Medulla oblongata (tissue), 1 donor: ENCODE data around the gene CD40.
A peak's percentile ranks its signal among the peaks of the same experiment; 100 is the strongest.

Source experiments
- DNase-seq: peaks from one replicate; pipeline ENCODE4 v3.0.0-alpha.2; 2015; ENCODE audit errors: extremely low spot score

CD40 gene

GRCh38 chr20:46148313-46149208, 30.4 kb downstream of the CD40 start:
- no peak for DNase-seq

DNA sequence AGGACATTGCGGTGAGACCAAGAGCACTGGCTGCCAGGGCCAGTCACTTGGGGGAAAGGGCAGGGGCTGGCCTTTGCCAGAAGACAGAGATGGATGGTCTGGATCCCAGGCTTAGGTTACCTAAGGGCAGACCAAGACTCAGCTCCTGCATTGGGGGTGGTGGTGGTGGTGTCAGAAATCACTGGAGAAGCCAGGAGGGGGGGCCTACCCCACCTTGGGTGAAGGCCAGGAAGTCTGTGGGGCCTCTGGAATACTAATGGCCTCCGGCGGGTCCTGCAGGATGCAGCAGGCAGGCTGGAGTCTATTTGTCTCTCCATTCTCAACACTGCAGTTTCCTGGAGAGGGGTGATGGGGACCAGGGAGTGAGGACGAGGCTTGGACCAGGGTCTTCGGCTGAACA, 32.8 kb downstream of the CD40 start:
- DNase-seq, result peak; percentile 69

GRCh38 chr20:46151936-46152335, 33.8 kb downstream of the CD40 start:
- DNase-seq, result no peak

DNA sequence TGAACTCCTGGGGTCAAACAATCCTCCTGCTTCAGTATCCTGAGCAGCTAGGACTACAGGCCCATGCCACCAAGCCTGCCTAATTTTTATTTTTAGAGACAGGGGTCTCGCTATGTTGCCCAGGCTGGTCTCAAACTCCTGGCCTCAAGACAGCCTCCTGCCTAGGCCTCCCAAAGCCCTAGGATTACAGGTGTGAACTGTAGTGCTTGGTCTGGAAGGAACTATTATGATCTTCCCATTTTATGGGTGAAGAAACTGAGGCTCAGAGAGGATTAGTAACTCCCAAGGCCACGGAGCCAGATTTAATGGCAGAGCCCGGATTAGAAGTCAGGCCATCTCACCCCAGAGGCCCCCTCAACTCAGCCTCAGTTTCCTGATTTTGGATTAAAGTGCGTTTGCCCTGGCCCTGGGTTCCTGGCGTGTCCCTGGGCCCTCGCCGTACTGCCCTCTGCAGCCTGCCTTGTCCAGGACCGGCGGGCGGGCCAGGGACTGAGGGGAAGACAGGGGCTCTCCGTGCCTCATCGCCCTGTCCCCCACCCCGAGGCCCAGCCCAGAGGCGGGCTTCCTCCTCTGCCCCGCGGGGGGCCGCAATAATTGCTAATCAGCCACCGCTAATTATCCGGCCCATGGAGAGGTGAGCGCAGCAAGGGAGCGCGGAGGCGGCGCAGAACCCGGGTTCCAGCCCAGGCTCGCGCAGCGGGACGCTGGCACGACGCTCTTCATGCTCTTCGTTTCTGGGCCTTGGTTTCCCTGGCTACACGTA, 34.9 kb downstream of the CD40 start:
- no peak for DNase-seq

DNA sequence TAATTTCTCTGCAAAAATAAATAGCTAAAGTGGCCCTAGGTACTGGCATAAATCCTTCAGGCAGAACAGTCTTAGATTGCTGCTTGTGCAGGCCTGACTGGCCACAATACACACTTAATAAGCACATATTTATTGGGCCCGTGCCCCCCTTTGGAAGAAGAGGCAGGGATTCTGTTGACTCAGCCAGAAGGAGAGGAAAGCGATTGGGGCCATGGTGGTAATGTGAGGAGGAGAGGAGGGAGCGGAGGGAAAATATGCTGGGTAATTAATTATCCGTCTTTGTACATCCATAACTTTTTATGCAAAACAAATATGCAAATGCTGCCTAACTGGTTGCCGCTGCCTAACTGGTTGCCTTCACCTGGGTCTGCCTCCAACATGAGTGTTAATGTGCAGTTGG, 36.2 kb downstream of the CD40 start:
- no peak for DNase-seq

GRCh38 chr20:46154796-46155195, 36.7 kb downstream of the CD40 start:
- no peak for DNase-seq

DNA sequence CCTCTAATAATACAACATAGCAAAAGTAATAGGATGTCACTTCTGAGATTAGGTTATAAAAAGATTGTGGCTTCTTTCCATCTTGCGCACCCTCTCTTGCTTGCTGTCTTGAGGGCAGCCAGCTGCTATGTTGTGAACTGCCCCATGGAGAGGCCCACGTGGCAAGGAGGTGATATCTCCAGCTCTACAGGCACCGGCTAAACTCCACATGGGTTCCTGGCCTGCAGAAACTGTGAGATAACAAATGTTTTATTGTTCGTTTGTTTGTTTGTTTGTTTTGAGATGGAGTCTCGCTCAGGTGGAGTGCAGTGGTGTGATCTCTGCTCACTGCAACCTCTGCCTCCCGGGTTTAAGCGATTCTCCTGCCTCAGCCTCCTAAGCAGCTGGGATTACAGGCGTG, 38.0 kb downstream of the CD40 start:
- DNase-seq, result no peak

DNA sequence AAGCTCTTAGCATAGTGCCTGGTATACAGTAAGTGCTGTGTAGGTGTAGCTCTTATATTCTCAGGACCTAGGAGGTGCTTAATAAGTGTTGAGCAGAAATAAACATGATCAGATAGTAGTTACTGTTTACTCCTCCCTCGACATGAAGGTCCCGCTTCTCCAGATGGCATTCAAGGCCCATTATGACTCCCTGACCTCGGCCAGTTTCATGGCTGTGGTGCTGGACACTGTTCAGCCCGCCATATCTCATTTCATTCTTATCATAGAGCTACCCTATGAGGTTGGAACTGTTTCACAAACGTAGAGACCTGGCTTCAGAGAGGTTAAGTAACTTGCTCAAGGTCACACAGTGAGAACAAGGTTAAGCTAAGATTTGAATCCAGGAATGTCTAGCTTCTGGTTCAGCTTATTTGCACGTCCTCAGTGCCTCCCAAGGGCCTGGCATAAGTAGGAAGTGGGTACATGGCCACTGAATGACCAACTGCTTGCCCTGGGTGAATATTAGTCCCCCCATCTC, 39.0 kb downstream of the CD40 start:
- no peak for DNase-seq

GRCh38 chr20:46157625-46158024, 39.5 kb downstream of the CD40 start:
- no peak for DNase-seq

- no peak for DNase-seq
These were observed 40.4 kb downstream of the CD40 start for GRCh38 chr20:46158476-46158987.

- no peak for DNase-seq
These were observed 41.2 kb downstream of the CD40 start for GRCh38 chr20:46159101-46159897.

- DNase-seq, result no peak
These were observed 42.5 kb downstream of the CD40 start for GRCh38 chr20:46160661-46161060.

GRCh38 chr20:46161921-46162320, 43.8 kb downstream of the CD40 start:
- DNase-seq, result no peak

- DNase-seq, result no peak
These were observed 46.1 kb downstream of the CD40 start for GRCh38 chr20:46164254-46164653.

DNA sequence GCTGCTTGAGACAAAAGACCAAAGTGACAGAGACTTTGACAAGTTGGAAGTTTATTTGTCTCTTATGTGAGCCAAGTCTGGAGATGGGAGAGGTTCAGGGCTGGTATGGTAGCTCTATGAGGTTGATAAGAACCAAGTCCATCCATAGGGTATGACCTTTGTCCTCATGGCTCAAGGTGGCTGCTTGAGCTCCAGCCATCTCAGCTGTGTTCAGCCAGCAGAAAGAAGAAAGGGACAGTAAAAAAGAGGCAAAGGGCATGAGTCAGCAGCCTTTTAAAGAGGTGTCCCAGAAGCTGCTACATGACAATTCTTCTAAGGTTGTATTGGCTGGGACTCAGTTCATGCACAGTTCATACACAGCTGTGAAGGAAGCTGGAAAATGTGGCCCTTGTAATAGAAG, 49.0 kb downstream of the CD40 start:
- no peak for DNase-seq

- no peak for DNase-seq
These were observed 50.3 kb downstream of the CD40 start for GRCh38 chr20:46168438-46168837.

DNA sequence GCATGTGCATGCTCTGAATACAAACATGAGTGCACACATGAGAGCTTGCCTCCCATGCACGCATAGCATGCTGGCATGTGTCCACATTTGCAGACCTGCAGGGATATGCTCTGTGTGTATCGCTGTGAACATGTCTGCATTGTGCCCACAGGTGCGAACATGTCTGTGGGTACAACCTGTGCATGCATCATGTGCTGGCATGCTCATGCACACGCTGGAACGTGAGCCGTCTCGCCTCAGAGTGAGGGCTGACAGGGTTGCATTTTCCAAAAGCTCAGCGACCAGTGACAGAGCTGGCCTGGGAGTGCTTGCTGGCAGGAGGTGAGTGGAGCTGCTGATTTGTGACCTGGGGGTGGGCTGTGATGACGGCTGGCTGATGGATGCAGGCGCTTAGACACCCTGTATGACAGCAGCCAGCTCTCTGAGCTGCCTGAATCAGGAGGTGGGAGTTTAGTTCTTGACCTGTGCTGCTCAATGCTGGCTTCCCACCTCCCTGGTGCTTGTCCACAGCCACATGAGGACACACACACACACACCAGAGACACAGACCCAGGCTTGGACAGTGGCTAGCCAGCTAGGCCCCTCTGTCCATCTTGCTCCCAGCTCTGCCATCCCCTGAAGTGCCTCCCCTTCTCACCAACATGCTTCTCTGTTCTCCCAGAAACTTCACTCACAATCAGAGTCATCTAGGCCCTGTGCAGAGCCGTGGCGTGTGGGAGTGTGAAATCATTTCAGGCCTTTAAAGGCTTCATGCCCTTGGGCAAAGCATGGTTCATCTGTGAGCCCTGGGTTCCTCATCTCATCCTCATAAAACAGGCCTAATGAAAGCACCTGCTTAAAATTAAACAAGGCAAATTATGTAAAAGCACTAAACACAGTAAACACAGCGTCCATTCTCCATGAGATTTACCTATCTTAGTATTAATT, 51.4 kb downstream of the CD40 start:
- DNase-seq, result no peak

- no peak for DNase-seq
These were observed 53.4 kb downstream of the CD40 start for GRCh38 chr20:46171476-46171875.

GRCh38 chr20:46171909-46172308, 53.8 kb downstream of the CD40 start:
- no peak for DNase-seq

DNA sequence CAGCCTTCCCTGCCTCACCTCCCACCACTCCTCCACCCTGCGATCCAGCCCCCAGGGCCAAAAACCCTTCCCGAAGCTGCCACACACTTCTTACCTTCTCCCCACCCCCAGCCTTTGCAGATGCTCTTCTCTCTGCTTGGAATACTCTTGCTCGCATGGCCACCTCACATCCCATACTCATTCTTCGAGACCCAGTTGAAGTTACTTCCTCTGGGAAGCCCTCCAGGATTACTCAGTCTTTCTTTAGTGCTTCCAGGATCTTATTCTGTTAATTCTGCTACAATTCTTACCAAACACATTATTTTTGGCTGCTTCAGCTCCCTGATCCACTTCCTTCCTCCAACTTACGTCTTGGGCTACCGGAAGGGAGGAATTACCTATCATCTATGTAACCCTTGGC, 54.3 kb downstream of the CD40 start:
- no peak for DNase-seq
